Neural cell (in vitro differentiated cells): Measurements from ENCODE around the gene KLK13.

ENCODE experiments used
- CTCF ChIP-seq: fragments of 450-650 bp; IDR thresholded peaks from 2 replicates; pipeline ENCODE4 v1.5.1; 2014; ENCODE audit warnings: antibody characterized with exemption, mild to moderate bottlenecking, moderate library complexity; ENCODE audit not compliant: poor library complexity, severe bottlenecking
- EP300 ChIP-seq: fragments of 450-650 bp; conservative IDR thresholded peaks from 2 replicates; pipeline ENCODE4 v1.6.1; 2014; ENCODE audit warnings: antibody characterized with exemption, mild to moderate bottlenecking, moderate library complexity; ENCODE audit not compliant: poor library complexity, severe bottlenecking
- EZH2 ChIP-seq: fragments of 200-600, 300-800 bp; shearing (Covaris generic), sonication (generic); IDR thresholded peaks from 2 replicates; pipeline ENCODE4 v1.6.1; 2014; ENCODE audit warnings: antibody characterized with exemption, low read length, borderline replicate concordance, mild to moderate bottlenecking; ENCODE audit not compliant: insufficient read depth, poor library complexity, severe bottlenecking
- MXI1 ChIP-seq: fragments of 450-650 bp; conservative IDR thresholded peaks from 2 replicates; pipeline ENCODE4 v1.6.1; 2014; ENCODE audit warnings: antibody characterized with exemption, mild to moderate bottlenecking; ENCODE audit not compliant: poor library complexity, severe bottlenecking
- POLR2AphosphoS5 ChIP-seq: IDR thresholded peaks from 2 replicates; pipeline ENCODE4 v1.6.1; 2012
- RAD21 ChIP-seq: fragments of 450-650 bp; conservative IDR thresholded peaks from 2 replicates; pipeline ENCODE4 v1.6.1; 2014; ENCODE audit warnings: antibody characterized with exemption, mild to moderate bottlenecking, moderate library complexity
- REST ChIP-seq: IDR thresholded peaks from 2 replicates; pipeline ENCODE4 v1.6.1; 2012; ENCODE audit warnings: borderline replicate concordance
- SMC3 ChIP-seq: fragments of 450-650 bp; conservative IDR thresholded peaks from 2 replicates; pipeline ENCODE4 v1.6.1; 2014; ENCODE audit warnings: antibody characterized with exemption, mild to moderate bottlenecking, moderate library complexity; ENCODE audit not compliant: poor library complexity
- TAF1 ChIP-seq: IDR thresholded peaks from 2 replicates; pipeline ENCODE4 v1.6.1; 2012; ENCODE audit warnings: low read depth

GRCh38 chr19:51027126-51027806, 37.6 kb downstream of the KLK13 start:
- TF ChIP-seq EP300 (no peak), CTCF (no peak), EZH2 (no peak), REST (no peak), POLR2AphosphoS5 (no peak), MXI1 (no peak), SMC3 (no peak), TAF1 (no peak), RAD21 (no peak)
